Body of pancreas (tissue), 4 donors: Measurements from ENCODE around the gene TPK1.
"Not testable (repeated sequence)": the region's sequence is repeated elsewhere in the genome, so short reads cannot be mapped to it uniquely, and the experiment has no call there.

Experiments used
- CTCF ChIP-seq, 7 experiments: fragments of 450-650 bp in 4 of 7; fragments of 200-600 bp in 3 of 7; sonication (generic) in 3 of 7; IDR thresholded peaks; one replicate each; pipeline ENCODE4 v1.5.1; 2016 to 2019; ENCODE audit warnings: antibody characterized with exemption in 7 of 7
- POLR2A ChIP-seq, 3 donors: fragments of 450-650 bp; IDR thresholded peaks; one replicate each; pipeline ENCODE4 v1.6.1; 2016; ENCODE audit warnings: antibody characterized with exemption in 3 of 3, mild to moderate bottlenecking in 2 of 3

GRCh38 chr7:144427539-144427938, 408.3 kb downstream of the TPK1 start:
- TF ChIP-seq POLR2A, CTCF (IDR thresholded peaks at IDR 0.05): not testable (repeated sequence)
